Thoracic aorta (tissue), 2 donors: ENCODE results near the gene UNC119B. TPM values are rescaled to one million over a fixed set of nuclear protein-coding genes. Genes with fewer than 3 reads are reported as not detected.

ENCODE experiments used
- ATAC-seq: fragments of 150-250 bp; one replicate; pipeline ENCODE4 v1.8.0; 2017; ENCODE audit warnings: low read depth; ENCODE audit not compliant: insufficient number of reproducible peaks, low FRiP score
- DNase-seq: peaks from one replicate; pipeline ENCODE4 v3.0.0-alpha.2; 2020; ENCODE audit warnings: low spot score
- H3K27ac ChIP-seq, 2 donors: fragments of 200-600 bp; sonication (generic); 1 replicate in 1 of 2; 2 replicates in 1 of 2; pipeline ENCODE4 v1.5.1; 2016; ENCODE audit warnings: mild to moderate bottlenecking in 2 of 2, moderate library complexity in 2 of 2
- H3K27me3 ChIP-seq: fragments of 200-600 bp; sonication (generic); replicated peaks from 2 replicates; pipeline ENCODE4 v1.6.0; 2016; ENCODE audit warnings: mild to moderate bottlenecking; ENCODE audit not compliant: insufficient read depth
- H3K36me3 ChIP-seq: fragments of 200-600 bp; sonication (generic); one replicate; pipeline ENCODE4 v1.5.1; 2016
- H3K4me1 ChIP-seq, 2 donors: fragments of 200-600 bp; sonication (generic); 1 replicate in 1 of 2; 2 replicates in 1 of 2; pipeline versions ENCODE4 v1.5.1 to v1.6.0; 2016; ENCODE audit warnings: low read depth in 2 of 2, mild to moderate bottlenecking in 1 of 2; ENCODE audit not compliant: control insufficient read depth in 1 of 2
- H3K4me3 ChIP-seq: fragments of 200-600 bp; sonication (generic); 2 replicates; pipeline ENCODE4 v1.5.1; 2016; ENCODE audit warnings: mild to moderate bottlenecking
- H3K9me3 ChIP-seq: fragments of 200-600 bp; sonication (generic); 2 replicates; pipeline ENCODE4 v1.5.1; 2016
- CTCF ChIP-seq: fragments of 200-600 bp; sonication (generic); IDR thresholded peaks from one replicate; pipeline ENCODE4 v1.5.1; 2019; ENCODE audit warnings: antibody characterized with exemption
- total RNA-seq, 2 donors: library from RNA; depleted of rRNA; stranded (reverse); fragments of >200 nt; gene quantifications; one replicate each; pipeline versions ENCODE4 v1.1.0 to v1.2.3, GENCODE V29; 2016

UNC119B gene
- total RNA-seq, 2 donors from 2014 or later: 26.0 to 26.8 TPM

GRCh38 chr12:120702637-120703036, 7.6 kb upstream of the UNC119B start:
- Histone ChIP-seq H3K27me3 (no peaks in the 10 kb centered on the region), H3K4me3 (no peak overlapping the region), H3K9me3 (no peaks in the 10 kb centered on the region), H3K36me3 (peaks cover 13% of the 10 kb centered on the region), H3K4me1 (peaks cover 0 to 14% of the 10 kb centered on the region in 2 donors), H3K27ac (no peak overlapping the region)
- DNase-seq (no peak), ATAC-seq (no peak)
- TF ChIP-seq CTCF: no peak

DNA sequence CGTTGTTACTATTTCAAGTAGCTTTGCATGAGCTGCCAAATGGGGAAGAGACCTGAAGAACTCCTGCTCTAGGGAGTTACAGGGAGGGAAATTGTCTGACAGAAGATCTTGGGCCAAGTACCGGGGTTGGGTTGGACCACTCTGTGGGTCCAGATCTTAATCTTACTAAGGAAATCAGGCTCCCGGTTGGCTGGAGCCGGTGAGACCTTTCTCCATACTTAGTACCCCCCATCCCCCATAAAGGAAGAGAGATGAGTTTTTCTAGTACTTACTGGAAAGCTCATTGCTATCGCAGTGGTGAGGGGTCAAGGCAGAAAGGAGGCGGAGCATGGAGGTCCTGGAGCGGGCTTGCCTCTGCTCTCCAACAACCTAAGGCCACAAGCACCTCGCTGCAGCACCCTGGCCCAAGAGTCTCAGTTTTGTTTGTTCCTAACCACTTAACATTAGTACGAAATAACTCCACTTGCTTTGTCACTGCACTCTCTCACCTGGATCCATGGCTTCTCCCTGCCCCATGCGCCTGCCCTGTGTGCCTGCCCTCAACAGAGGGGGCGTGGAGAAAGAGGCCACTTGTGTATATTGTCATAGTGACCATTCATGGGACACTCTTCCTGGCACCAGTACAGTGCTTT, 6.8 kb upstream of the UNC119B start:
- no peak overlapping the region for H3K4me3 ChIP-seq
- H3K36me3 ChIP-seq: peaks cover 6% of the 10 kb centered on the region
- DNase-seq: no peak
- no peak overlapping the region for H3K27ac ChIP-seq
- TF ChIP-seq CTCF: no peak
- no peaks in the 10 kb centered on the region for H3K9me3 ChIP-seq
- peaks cover 0 to 14% of the 10 kb centered on the region in 2 donors for H3K4me1 ChIP-seq
- H3K27me3 ChIP-seq: no peaks in the 10 kb centered on the region
- no peak for ATAC-seq

DNA sequence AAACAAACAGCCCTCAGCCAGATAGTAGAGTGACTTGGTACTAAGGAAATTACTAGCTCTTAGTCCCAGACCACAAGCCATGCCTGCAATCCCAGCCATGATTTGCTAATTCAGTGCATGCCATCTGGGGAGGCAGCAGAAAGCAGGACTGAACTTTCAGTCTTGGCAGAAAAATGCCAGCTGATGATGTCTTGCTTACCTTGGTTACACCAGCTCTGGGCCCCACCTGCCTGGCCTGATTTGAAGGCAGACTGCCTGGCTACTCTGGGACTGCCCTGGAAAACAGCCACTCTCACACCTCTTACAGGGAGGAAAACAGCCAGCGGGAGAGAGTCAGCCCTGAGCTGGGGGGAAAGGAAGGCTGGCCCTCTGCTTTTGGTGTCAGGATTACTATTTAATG, 4.6 kb upstream of the UNC119B start:
- no peak for ATAC-seq
- DNase-seq: no peak
- no peak for TF ChIP-seq CTCF
- Histone ChIP-seq H3K9me3 (no peaks in the 10 kb centered on the region), H3K4me1 (peaks cover 4 to 13% of the 10 kb centered on the region in 2 donors), H3K27me3 (no peaks in the 10 kb centered on the region), H3K4me3 (no peak overlapping the region), H3K36me3 (peaks cover 6% of the 10 kb centered on the region), H3K27ac (no peak overlapping the region)

GRCh38 chr12:120706029-120706428, 4.2 kb upstream of the UNC119B start:
- Histone ChIP-seq H3K4me1 (peaks cover 4 to 12% of the 10 kb centered on the region in 2 donors), H3K27me3 (no peaks in the 10 kb centered on the region)
- no peak for TF ChIP-seq CTCF

GRCh38 chr12:120708651-120709050, 1.6 kb upstream of the UNC119B start:
- peaks cover 9 to 22% of the 10 kb centered on the region in 2 donors for H3K4me1 ChIP-seq
- ATAC-seq (no peak), DNase-seq (no peak)
- TF ChIP-seq CTCF: no peak
- no peak overlapping the region for H3K4me3 ChIP-seq
- H3K36me3 ChIP-seq: no peaks in the 10 kb centered on the region
- H3K9me3 ChIP-seq: no peaks in the 10 kb centered on the region
- H3K27me3 ChIP-seq: no peaks in the 10 kb centered on the region
- H3K27ac ChIP-seq: no peak overlapping the region

More at GRCh38 chr12:120706029-120706428, 4.2 kb upstream of the UNC119B start:
- H3K4me3 ChIP-seq: no peak overlapping the region
- H3K36me3 ChIP-seq: peaks cover 6% of the 10 kb centered on the region
- no peak for DNase-seq
- no peaks in the 10 kb centered on the region for H3K9me3 ChIP-seq
- H3K27ac ChIP-seq: no peak overlapping the region
- no peak for ATAC-seq
